Measurements from ENCODE around the gene TREML2. TPM values are rescaled to one million over a fixed set of nuclear protein-coding genes. Genes with fewer than 3 reads are reported as not detected.

TREML2 gene
- total RNA-seq, 1 donor from 2014 or later: 26.8 TPM

DNA sequence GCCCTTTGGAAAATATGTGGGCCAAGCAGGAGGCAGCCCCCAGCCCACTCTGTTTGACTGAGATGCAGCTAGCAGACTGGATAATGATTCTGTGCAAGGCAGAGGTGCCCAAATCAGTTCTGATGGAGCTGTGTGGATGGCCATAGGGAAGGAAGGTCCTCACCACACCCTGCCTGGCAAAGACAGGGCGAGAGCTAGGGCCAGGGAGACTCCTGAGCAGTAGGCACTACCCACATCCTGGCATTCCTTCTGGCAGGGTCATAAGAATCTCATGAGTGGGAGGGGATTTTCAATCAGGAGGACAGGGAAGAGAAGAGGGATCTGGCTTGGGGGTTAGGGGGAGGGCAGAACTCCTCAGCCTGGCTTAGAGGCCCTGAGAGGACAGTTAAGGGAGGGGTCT, 19.4 kb downstream of the TREML2 start:
- intact Hi-C loops (cut with micrococcal nuclease): loop anchor here (5.0 kb wide), 1 partner anchor 174 kb away; no protein-coding TSS in a partner anchor

DNA sequence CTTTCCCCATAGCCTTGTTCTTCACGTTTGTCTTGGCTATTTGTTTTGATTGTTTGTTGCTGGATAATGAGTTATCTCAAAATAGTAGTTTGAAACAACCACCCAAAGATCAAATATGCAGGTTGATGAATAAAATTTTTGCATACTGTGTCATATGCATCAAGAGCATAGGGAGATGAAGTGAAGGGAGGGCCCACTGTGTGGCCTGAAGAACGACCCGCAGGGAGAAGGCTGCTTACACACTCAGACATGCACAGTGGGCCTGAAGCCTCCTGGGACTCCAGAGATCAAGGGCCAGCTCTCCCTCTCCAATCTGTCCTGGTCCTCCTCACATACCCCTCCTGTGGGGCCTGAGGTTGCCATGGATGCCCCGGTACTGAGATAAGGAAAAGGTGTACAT, 21.8 kb downstream of the TREML2 start:
- intact Hi-C loops (cut with micrococcal nuclease): no loop called here

DNA sequence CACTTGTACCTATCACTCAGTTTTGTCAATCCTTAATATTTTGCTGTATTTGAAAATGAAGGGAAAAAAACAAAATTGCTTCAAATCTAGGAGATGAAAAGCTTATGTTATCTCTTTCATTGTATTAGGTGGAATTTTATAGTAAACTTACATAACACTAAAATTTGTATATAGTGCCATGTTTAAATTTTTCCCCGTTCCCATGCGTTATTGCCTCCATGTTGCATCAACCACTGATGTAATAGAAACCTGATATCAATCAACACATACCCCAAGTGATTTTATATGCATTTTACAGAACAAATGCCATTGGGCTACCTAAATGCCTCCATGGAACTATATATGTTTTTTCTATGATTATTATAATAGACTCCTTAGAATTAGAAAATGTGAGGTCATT, 23.3 kb downstream of the TREML2 start:
- intact Hi-C loops (cut with micrococcal nuclease): no loop called here

DNA sequence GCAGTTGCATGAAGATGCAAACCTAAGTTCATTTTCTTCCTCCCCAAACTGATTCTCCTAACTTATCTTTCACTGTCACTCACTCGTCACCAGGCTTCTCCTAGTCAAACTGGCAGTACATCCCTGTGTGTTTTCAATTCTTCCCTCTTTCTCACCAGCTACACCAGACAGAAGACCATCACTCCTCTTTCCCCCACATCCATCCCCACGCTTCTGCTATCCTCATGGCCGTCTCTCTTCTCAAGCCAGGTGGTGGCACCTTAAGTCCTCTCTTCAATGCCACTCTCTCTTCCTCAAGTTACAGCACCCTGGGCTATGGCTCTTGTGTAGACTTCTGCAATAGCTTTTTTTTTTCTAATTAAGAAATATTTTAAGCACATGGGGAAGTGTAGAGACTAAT, 23.7 kb downstream of the TREML2 start:
- intact Hi-C loops (cut with micrococcal nuclease): no loop called here

DNA sequence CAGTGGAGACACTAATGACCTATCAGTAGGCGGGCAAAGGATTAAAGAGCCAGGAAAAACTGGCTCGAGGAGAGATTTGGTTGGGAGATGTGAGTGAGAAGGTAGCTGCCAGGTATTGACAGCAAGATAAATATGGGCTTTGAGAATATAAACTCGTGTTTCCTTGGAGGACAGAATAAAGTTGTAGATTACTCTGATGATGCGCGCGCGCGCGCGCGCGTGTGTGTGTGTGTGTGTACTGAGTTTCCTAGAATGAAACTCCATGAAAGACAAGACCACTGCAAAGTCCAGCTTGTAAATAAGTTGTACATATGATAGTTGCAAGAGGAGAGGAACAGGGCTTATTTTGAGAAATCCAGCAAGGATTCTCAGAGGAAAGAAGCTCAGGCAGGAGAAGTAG, 24.8 kb downstream of the TREML2 start:
- intact Hi-C loops (cut with micrococcal nuclease): no loop called here

DNA sequence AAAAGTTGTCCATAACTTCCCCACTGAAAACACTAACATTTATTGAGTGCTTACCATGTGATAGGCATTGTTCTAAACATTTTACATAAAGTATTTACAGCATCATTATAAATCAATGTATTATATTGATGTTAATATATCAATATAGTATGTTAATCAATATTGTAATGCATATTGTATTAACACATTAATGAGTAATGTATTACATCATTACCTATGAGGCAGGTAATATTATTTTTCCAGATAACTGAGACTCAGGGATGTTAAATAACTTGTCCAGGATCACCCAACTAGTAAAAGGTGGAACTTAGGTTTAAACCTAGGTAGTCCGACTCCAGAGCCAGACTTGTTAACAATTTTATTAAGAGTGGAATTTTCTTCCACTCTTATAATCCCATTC, 25.9 kb downstream of the TREML2 start:
- intact Hi-C loops (cut with micrococcal nuclease): no loop called here

DNA sequence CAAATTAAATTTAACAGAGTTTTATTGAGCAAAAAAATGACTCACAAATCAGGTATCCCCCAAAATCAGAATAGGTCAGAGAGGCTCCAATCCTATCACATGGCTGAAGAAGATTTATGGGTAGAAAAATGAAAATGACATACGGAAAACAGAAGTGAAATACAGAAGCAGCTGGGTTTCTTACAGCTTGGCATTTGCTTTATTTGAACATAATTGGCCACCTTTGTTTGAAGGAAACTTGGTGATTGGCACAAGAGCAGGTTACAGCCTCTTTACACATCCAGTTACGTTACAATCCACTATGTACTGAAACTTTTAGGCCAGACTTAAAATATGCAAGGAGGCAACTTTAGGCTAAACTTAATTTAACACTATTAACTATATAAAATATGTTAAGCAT, 26.3 kb downstream of the TREML2 start:
- intact Hi-C loops (cut with micrococcal nuclease): no loop called here

DNA sequence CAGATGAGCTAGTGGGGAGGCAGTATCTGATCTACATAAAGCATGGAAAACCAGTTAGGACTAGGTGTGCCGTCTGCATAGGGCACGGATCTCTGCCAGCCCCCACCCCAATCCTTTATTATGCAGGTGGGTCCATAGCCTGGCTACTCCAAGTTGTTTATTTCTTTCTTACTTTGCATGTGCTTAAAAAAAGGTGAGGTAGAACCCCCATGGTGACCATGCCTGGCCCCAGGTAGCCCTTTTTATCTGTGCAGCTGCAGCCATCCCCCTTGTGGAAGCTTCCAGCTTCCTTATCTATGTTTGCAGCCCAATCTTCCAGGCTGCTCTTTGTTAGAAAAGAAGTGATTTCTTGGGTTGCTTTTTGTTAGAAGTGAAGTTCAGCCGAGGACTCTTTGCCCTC, 29.0 kb downstream of the TREML2 start:
- intact Hi-C loops (cut with micrococcal nuclease): no loop called here

DNA sequence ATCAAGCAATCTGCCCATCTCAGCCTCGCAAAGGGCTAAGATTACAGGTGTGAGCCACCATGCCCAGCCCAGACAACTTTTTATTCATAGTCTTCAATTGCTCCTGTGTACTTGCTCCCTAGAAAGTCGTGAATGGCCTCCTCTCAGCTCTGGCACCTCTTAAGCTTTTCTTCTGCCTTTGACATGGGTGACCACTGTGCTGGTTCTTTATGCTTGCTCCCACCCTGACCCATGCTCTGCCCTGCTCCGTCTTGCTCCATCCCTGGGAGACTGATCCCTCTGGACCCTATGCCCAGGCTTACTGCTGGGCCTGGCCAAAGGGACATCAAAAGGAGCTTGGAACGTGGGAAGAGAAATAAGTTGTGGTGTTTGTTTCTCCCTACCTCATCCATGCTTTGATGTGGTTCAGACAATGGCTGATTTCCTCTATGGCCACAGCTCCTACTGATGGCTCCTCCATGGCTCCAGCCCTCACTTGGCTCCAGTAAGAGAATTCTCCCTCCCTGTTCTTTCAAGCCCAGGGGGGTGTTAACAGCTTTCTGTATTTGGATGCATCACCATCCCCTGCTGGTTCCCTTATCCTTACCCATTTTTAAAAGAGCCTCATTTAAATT, 30.3 kb downstream of the TREML2 start:
- intact Hi-C loops (cut with micrococcal nuclease): no loop called here

DNA sequence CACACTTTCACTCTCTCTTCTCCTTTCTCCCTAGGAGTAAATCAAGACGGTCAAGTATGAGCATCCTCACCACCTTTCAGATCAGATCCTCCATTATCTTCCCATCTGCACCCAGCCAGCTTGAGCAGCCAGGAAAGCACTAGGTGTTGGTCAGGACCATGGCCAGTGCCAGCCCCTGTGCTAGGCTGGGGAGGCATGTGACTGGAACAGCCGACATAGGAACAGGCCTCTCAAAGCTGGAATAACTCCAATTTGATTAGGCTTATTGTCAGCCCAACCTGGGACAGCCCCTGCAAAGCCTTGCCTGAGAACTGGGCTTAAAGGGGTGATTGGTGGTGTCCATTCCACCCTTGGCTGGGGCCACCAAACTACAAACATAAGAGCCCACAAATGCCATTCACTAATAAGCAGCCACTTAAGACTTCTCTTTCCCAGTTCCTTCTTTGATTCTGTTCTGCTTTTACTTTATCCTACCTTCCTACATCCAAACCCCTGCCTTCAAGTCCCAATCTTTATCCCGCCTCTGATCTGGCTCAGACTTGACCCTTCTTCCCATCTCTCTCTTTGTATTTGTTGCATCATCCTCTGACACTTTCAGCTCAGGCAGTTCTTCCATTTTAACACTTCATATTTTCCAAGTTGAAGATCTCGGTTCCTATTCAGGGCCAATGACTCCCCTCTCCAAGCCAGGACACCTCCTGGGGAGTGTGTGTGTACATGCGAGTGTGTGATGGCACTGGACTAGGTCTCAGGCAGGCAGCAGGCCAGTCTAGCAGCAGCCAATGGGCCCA, 33.6 kb downstream of the TREML2 start:
- intact Hi-C loops (cut with micrococcal nuclease): no loop called here

DNA sequence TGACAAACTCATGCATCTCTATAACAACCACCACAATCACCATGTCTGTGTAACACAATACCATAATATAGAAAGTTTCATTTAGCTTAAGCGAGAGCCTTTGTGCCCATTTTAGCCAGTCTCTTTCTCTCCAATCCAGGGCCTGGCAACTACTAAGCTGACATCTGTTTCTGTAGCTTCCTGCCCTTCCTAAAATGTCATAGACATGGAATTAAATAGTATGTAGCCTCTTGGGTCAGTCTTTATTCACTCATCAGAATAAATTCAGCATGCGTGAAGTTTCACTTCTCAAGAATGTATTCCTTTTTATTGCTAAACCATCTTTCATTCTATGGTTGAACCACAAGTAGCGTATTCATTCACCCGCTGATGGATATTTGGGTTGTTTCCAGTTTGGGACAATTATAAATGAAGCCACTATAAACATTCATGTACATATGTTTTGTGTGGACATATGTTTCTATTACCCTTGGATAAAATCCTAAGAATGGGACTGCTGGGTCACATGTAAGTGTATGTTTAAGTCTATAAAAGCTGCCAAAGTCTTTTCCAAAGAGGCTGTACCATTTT, 36.3 kb downstream of the TREML2 start:
- intact Hi-C loops (cut with micrococcal nuclease): no loop called here

DNA sequence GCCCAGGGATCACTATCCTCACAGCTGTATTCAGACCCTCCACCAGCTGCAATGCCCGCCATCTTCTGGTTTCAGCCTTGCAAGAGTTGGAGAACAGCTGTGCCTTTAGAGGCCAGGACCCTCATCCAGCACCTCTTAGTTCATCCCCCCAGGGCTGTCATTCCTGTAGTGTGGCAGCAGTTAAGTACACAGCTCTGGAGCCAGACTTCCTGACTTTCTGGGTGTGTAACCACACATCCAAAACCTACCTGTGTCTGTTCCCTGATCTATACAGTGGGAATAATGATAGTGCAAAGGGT, 37.6 kb downstream of the TREML2 start:
- intact Hi-C loops (cut with micrococcal nuclease): no loop called here

DNA sequence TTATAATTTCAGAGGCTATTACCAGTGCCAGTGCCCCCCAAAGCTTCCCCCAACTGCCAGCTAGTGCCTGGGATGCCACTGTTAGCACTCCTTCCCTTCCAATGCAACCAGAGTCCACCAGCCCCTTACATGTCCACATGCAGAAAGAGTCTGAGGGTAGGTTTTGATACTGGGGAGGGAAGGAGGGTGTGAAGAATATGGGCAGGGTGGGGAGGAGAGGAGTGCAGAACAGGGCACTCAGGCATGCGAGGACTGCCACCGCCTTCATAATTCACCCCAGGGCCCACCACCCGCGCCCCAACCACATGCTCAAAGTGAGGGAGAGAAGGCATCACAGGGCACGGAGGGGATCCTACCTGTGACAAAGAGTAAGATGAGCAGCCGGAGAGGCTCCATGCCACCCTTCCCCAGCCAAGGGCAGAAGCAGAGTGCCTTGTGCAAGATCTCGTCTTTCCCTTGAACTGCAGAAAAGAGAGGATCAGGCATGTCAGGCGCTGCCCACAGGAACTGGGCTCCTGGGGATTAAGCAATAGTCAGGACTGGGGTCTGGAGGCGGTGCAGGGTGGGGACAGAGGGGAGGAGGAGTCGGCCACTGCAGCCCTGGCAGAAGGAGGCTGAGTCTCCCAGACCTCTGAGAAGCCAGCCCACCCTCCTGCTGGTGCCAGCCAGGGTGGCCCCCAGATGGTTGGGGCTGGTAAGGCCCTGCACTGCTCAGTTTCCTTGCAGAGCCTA, 38.1 kb downstream of the TREML2 start, which contains the start of gene TREM2:
TREM2 (minus strand) TSS at position 430 of the 732 bp plus-strand sequence; CDS start at position 396, 34 bp downstream.
- intact Hi-C loops (cut with micrococcal nuclease): no loop called here

DNA sequence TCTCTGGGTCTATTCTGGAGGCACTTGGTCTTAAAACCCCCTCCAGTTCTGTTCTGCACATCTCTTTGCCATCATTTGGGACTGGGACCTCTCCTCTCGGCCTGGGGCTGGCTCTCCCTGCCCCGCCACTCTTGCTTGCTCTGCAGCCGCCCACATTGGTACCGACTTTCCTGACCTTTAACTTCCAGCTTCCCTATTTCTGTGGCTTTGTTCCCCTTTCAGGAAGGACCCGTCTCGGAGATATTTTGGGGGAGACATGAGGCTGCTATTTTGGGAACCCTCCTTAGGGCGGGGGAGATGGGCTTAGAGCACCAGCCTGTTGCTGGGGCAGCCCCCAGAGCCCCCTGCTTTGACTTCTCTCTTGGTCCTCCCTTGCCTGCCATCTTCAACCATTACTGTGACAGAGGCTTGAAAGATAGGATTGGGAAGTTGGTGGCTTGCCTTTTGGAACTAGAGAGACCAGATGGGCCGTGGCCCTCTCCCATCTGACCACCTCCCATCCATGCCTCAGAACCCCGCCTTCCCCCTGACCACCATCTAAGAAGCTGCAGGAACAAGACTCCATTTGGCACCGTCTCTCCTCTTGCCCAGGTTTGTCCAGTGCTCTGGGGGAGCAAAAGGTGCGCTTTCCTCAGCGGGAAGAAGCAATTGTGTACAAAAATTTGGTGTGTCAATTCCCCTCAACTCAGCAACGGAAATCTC, 38.9 kb downstream of the TREML2 start:
- intact Hi-C loops (cut with micrococcal nuclease): no loop called here

DNA sequence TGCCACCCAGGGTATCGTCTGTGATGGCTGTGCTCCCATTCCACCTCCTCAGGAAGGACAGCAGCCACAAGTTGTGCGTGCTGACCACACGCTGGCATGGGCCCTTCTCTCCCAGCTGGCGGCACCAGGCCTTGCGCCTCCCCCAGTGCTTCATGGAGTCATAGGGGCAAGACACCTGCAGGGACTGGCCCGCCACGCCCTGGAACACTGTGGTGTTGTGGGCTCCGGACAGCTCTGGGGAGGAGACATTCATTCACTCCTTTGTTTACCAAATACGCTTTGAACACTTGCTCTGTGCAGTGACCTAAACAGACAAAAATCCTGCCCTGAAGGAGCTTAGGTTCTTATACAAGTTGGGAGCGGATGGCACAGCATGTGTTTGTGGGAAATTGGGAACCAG, 39.6 kb downstream of the TREML2 start:
- intact Hi-C loops (cut with micrococcal nuclease): no loop called here

DNA sequence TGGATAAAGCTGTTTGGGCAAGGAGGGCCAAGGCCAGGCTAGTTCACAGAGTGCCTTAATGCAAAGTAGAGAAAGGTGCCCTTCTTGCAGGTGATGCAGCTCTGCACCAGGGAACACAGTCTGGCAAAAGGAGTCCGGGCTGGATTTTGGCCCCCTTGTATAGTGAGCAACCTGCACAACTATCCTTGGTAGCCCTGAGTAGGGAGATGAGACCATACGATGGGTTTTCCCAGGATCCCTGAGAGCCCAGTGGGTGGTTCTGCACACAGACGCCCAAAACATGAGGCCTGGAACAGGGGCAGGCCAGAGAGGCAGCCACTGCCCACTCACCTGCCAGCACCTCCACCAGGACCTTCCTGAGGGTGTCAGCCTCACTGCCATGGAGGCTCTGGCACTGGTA, 40.0 kb downstream of the TREML2 start:
- intact Hi-C loops (cut with micrococcal nuclease): no loop called here

DNA sequence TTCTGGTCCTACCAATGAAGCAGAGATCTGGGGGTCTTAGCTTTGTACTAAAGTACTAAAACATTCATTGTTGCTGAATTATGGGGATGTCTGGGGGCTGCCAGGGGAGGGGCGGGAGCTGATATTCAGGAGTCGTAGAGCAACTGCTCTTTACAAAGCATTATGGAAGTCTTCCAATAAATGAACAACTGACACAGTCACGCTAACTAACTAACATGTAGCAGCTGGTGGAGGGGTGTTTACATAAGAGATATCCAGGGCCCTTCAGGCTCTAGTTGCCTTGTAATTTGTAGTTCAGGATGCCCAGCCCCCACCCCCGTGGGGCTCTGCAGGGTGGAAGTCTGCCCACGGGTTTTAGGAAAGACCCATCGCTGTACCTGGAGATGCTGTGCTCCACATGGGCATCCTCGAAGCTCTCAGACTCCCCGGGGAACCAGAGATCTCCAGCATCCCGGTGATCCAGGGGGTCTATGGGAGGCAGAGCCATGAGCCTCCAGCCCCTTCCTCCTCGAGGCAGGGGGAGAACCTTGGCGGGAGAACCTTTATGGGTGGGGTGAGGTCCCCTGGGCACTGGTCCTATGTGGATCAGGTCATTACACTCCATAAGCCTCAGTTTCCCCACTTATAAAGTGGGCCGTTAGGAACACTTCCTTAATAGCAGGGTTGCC, 41.4 kb downstream of the TREML2 start:
- intact Hi-C loops (cut with micrococcal nuclease): no loop called here

DNA sequence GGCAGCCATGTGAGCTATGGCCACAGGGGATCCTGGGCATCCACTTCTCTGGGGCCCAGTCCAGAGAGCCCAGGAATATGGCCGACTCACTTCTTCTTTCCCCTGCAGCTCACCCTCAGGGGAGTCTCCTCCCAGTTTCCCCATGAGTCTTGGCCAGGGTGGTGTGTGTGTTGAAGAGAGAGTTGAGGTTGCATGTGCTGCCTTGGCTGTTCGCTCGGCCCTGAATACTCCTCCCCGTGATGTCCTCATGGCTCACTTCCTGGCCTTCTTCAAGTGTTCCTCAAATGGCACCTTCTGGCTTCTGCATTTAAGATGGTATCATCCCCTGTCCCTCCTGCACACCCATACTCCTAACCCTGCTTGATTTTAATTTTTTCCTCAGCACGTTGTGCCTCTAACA, 43.6 kb downstream of the TREML2 start:
- intact Hi-C loops (cut with micrococcal nuclease): no loop called here

DNA sequence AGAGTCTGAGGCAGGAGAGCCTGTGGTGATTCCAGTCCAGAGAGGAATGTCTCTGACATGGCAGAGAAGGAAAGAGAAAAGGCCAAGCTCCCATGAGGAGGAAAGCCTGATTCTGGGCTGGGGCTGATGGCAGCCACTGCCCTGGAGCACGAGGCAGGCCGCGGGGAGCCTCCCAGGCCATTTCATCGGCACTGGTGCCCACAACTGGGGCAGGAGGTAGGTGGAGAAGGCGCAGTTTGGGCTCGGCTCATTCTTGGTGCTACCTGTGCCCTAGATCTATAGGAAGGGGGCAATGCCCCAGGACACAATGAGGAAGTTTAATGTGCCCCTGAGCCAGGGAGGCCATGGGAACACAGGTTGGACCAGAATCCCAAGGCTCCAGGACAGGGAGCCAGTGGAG, 44.2 kb downstream of the TREML2 start:
- intact Hi-C loops (cut with micrococcal nuclease): no loop called here

DNA sequence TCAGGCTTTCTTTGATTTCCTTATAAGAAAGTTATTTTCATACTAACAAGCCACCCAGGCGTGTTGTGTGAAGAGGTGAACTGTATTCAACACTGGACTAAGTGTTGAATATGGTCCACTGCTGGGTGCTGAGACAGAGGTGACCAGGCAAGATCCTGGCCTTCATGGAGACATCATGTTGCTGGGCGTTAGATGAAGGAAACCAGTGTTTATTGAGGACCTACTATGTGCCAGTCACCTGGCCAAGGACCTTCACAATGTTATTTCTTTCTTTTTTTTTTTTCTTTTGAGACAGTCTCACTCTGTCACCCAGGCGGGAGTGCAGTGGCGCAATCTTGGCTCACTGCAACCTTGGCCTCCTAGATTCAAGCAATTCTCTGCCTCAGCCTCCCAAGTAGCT, 44.9 kb downstream of the TREML2 start:
- intact Hi-C loops (cut with micrococcal nuclease): no loop called here

Data from T-helper 2 cell treated with Interferon-gamma antibody and Interleukin-4, amounts not matched to agents 100 ng/mL and 5 ng/mL, for 36 hours (primary cell).